ENCODE results near the gene TRAF7. TPM values are rescaled to one million over a fixed set of nuclear protein-coding genes. Genes with fewer than 3 reads are reported as not detected.

Gene TRAF7
- total RNA-seq, 2 experiments from 2014 or later = 53.6 to 82.3 TPM

GRCh38 chr16:2177101-2177500 is 21.5 kb downstream of the TRAF7 start:
- Histone ChIP-seq H2AFZ (ENCODE audit: low read length) (no peak overlapping the region), H3K4me3 (ENCODE audit: low read depth, low read length, poor library complexity, severe bottlenecking) (no peak overlapping the region), H3K9me2 (ENCODE audit: insufficient read depth, low read length) (no peaks in the 10 kb centered on the region), H4K20me1 (ENCODE audit: insufficient read depth, low read length) (no peaks in the 10 kb centered on the region), H3K36me3 (ENCODE audit: insufficient read depth, low read length) (peaks cover 62% of the 10 kb centered on the region), H3K27ac (ENCODE audit: low read depth, low read length, poor library complexity, severe bottlenecking) (no peak overlapping the region), H3K79me2 (ENCODE audit: insufficient read depth, low read depth, low read length) (no peaks in the 10 kb centered on the region), H3K4me2 (ENCODE audit: low read length) (no peak overlapping the region), H3K4me1 (ENCODE audit: insufficient read depth, low read length, poor library complexity, severe bottlenecking) (no peaks in the 10 kb centered on the region), H3K9me3 (ENCODE audit: low read length) (no peaks in the 10 kb centered on the region)
- no peak for DNase-seq (ENCODE audit: low spot score)
- BruUV-seq (replicated peaks) = no TSS peak
- POLR2A ChIA-PET = no interaction called here
- intact Hi-C loops (cut with micrococcal nuclease; ENCODE audit: unreplicated experiment) = no loop called here
- CTCF ChIA-PET (ENCODE audit: unreplicated experiment) = no interaction called here
- TF ChIP-seq EZH2phosphoT487 (IDR thresholded peaks at IDR 0.05; ENCODE audit: borderline replicate concordance, low read depth, low read length) (no peak), CTCF (conservative IDR thresholded peaks at IDR 0.05; ENCODE audit: low read length) (no peak)

GRCh38 chr16:2177561-2177960 is 22.0 kb downstream of the TRAF7 start:
- intact Hi-C loops (cut with micrococcal nuclease; ENCODE audit: unreplicated experiment) = no loop called here
- no peaks in the 10 kb centered on the region for H4K20me1 ChIP-seq (ENCODE audit: insufficient read depth, low read length)
- H3K27ac ChIP-seq (ENCODE audit: low read depth, low read length, poor library complexity, severe bottlenecking) = no peak overlapping the region
- no peaks in the 10 kb centered on the region for H3K79me2 ChIP-seq (ENCODE audit: insufficient read depth, low read depth, low read length)
- no peak overlapping the region for H3K4me3 ChIP-seq (ENCODE audit: low read depth, low read length, poor library complexity, severe bottlenecking)
- H3K9me2 ChIP-seq (ENCODE audit: insufficient read depth, low read length) = no peaks in the 10 kb centered on the region
- TF ChIP-seq EZH2phosphoT487 (IDR thresholded peaks at IDR 0.05; ENCODE audit: borderline replicate concordance, low read depth, low read length) (no peak), CTCF (conservative IDR thresholded peaks at IDR 0.05; ENCODE audit: low read length) (no peak)
- ChIA-PET CTCF (ENCODE audit: unreplicated experiment) (interaction anchor here (0.7 kb wide), 1 partner anchor 110 kb away, joined by 3 read pairs; no protein-coding TSS in a partner anchor), POLR2A (no interaction called here)
- no peak overlapping the region for H3K4me2 ChIP-seq (ENCODE audit: low read length)
- peaks cover 66% of the 10 kb centered on the region for H3K36me3 ChIP-seq (ENCODE audit: insufficient read depth, low read length)
- H2AFZ ChIP-seq (ENCODE audit: low read length) = no peak overlapping the region
- H3K4me1 ChIP-seq (ENCODE audit: insufficient read depth, low read length, poor library complexity, severe bottlenecking) = no peaks in the 10 kb centered on the region
- no peaks in the 10 kb centered on the region for H3K9me3 ChIP-seq (ENCODE audit: low read length)
- DNase-seq (ENCODE audit: low spot score) = no peak
- no TSS peak for BruUV-seq (replicated peaks)

- ChIA-PET POLR2A (no interaction called here), CTCF (ENCODE audit: unreplicated experiment) (no interaction called here)
- BruUV-seq (replicated peaks) = no TSS peak
- intact Hi-C loops (cut with micrococcal nuclease; ENCODE audit: unreplicated experiment) = no loop called here
- no peaks in the 10 kb centered on the region for H4K20me1 ChIP-seq (ENCODE audit: insufficient read depth, low read length)
- H3K9me3 ChIP-seq (ENCODE audit: low read length) = no peaks in the 10 kb centered on the region
- peaks cover 59% of the 10 kb centered on the region for H3K36me3 ChIP-seq (ENCODE audit: insufficient read depth, low read length)
- no peak overlapping the region for H3K4me3 ChIP-seq (ENCODE audit: low read depth, low read length, poor library complexity, severe bottlenecking)
- H3K4me2 ChIP-seq (ENCODE audit: low read length) = no peak overlapping the region
- no peaks in the 10 kb centered on the region for H3K4me1 ChIP-seq (ENCODE audit: insufficient read depth, low read length, poor library complexity, severe bottlenecking)
- H3K79me2 ChIP-seq (ENCODE audit: insufficient read depth, low read depth, low read length) = no peaks in the 10 kb centered on the region
- no peak overlapping the region for H2AFZ ChIP-seq (ENCODE audit: low read length)
- no peak overlapping the region for H3K27ac ChIP-seq (ENCODE audit: low read depth, low read length, poor library complexity, severe bottlenecking)
- H3K9me2 ChIP-seq (ENCODE audit: insufficient read depth, low read length) = no peaks in the 10 kb centered on the region
- no peak for DNase-seq (ENCODE audit: low spot score)
- TF ChIP-seq EZH2phosphoT487 (IDR thresholded peaks at IDR 0.05; ENCODE audit: borderline replicate concordance, low read depth, low read length) = no peak
- no peak for TF ChIP-seq CTCF (conservative IDR thresholded peaks at IDR 0.05; ENCODE audit: low read length)
Measured at GRCh38 chr16:2178321-2179106, 22.9 kb downstream of the TRAF7 start.
